HepG2 (cell line): Measurements from ENCODE around the gene IFI35. TPM values are rescaled to one million over a fixed set of nuclear protein-coding genes. Genes with fewer than 3 reads are reported as not detected.

ENCODE experiments used
- ADNP ChIP-seq: sonication (generic); formaldehyde crosslinking; IDR thresholded peaks from 2 replicates; pipeline ENCODE4 v1.4.0; 2020; ENCODE audit warnings: missing genetic modification reagents
- ATF2 ChIP-seq: sonication (generic); formaldehyde crosslinking; IDR thresholded peaks from 2 replicates; pipeline ENCODE4 v1.4.0; 2020; ENCODE audit warnings: missing genetic modification reagents
- BCL6 ChIP-seq: IDR thresholded peaks from 2 replicates; pipeline ENCODE4 v1.6.1; 2016; ENCODE audit warnings: missing genetic modification reagents, missing compliant biosample characterization
- ELF1 ChIP-seq: sonication (generic); formaldehyde crosslinking; IDR thresholded peaks from 2 replicates; pipeline ENCODE4 v1.4.0; 2020; ENCODE audit warnings: missing genetic modification reagents
- GATA4 ChIP-seq: sonication (generic); IDR thresholded peaks from 2 replicates; pipeline ENCODE4 v1.6.1; 2016; ENCODE audit warnings: antibody characterized with exemption, low read depth, borderline replicate concordance
- GPN1 ChIP-seq: sonication (generic); formaldehyde crosslinking; IDR thresholded peaks from 2 replicates; pipeline ENCODE4 v1.5.1; 2020; ENCODE audit warnings: missing genetic modification reagents, borderline replicate concordance
- HDAC2 ChIP-seq: sonication (generic); formaldehyde crosslinking; IDR thresholded peaks from 2 replicates; pipeline ENCODE4 v1.4.0; 2020; ENCODE audit warnings: missing genetic modification reagents
- KDM5A ChIP-seq: fragments of 200-600 bp; sonication (generic); IDR thresholded peaks from 2 replicates; pipeline ENCODE4 v1.7.0; 2018; ENCODE audit warnings: antibody characterized with exemption, mild to moderate bottlenecking, low read length, borderline replicate concordance
- KLF15 ChIP-seq: sonication (generic); formaldehyde crosslinking; IDR thresholded peaks from 2 replicates; pipeline ENCODE4 v1.8.1; 2023; ENCODE audit warnings: borderline replicate concordance, mild to moderate bottlenecking, inconsistent platforms, missing genetic modification reagents, mixed read lengths
- MYC ChIP-seq: sonication (generic); formaldehyde crosslinking; IDR thresholded peaks from 2 replicates; pipeline ENCODE4 v1.9.0; 2021; ENCODE audit warnings: missing genetic modification reagents, borderline replicate concordance
- NCOA1 ChIP-seq: sonication (generic); formaldehyde crosslinking; IDR thresholded peaks from 2 replicates; pipeline ENCODE4 v1.9.0; 2021; ENCODE audit warnings: missing genetic modification reagents
- PAWR ChIP-seq: sonication (generic); formaldehyde crosslinking; IDR thresholded peaks from 2 replicates; pipeline ENCODE4 v1.4.0; 2020; ENCODE audit warnings: missing genetic modification reagents, mild to moderate bottlenecking, borderline replicate concordance
- PHB2 ChIP-seq: fragments of 450-650 bp; IDR thresholded peaks from 2 replicates; pipeline ENCODE4 v1.6.1; 2018; ENCODE audit not compliant: partially characterized antibody
- RFXAP ChIP-seq: sonication (generic); formaldehyde crosslinking; IDR thresholded peaks from 2 replicates; pipeline ENCODE4 v1.4.0; 2020; ENCODE audit warnings: missing genetic modification reagents, borderline replicate concordance
- SKIL ChIP-seq: sonication (generic); formaldehyde crosslinking; IDR thresholded peaks from 2 replicates; pipeline ENCODE4 v1.8.0; 2022; ENCODE audit warnings: missing genetic modification reagents, mild to moderate bottlenecking, moderate library complexity, borderline replicate concordance
- SP140L ChIP-seq: sonication (generic); formaldehyde crosslinking; IDR thresholded peaks from 2 replicates; pipeline ENCODE4 v1.4.0; 2020; ENCODE audit warnings: missing genetic modification reagents, borderline replicate concordance
- SP2 ChIP-seq: sonication (generic); formaldehyde crosslinking; IDR thresholded peaks from 2 replicates; pipeline ENCODE4 v1.5.1; 2020; ENCODE audit warnings: mild to moderate bottlenecking, missing genetic modification reagents
- SRSF4 ChIP-seq: fragments of 200-400 bp; formaldehyde crosslinking; IDR thresholded peaks from one replicate; pipeline ENCODE4 v1.6.1; 2018; ENCODE audit warnings: mild to moderate bottlenecking, low read depth, low read length, moderate library complexity; ENCODE audit not compliant: poor library complexity, severe bottlenecking
- ZNF143 ChIP-seq: sonication (generic); formaldehyde crosslinking; IDR thresholded peaks from 2 replicates; pipeline ENCODE4 v1.4.0; 2020; ENCODE audit warnings: missing genetic modification reagents
- ZNF251 ChIP-seq: sonication (generic); formaldehyde crosslinking; IDR thresholded peaks from 2 replicates; pipeline ENCODE4 v1.9.0; 2021; ENCODE audit warnings: mild to moderate bottlenecking, missing genetic modification reagents
- ZNF530 ChIP-seq: sonication (generic); formaldehyde crosslinking; IDR thresholded peaks from 2 replicates; pipeline ENCODE4 v1.5.0; 2020; ENCODE audit warnings: low read depth, mild to moderate bottlenecking, missing genetic modification reagents
- ZNF558 ChIP-seq: sonication (generic); formaldehyde crosslinking; IDR thresholded peaks from 2 replicates; pipeline ENCODE4 v1.9.0; 2022; ENCODE audit warnings: mild to moderate bottlenecking, missing genetic modification reagents, borderline replicate concordance
- ZNF619 ChIP-seq: sonication (generic); formaldehyde crosslinking; IDR thresholded peaks from 2 replicates; pipeline ENCODE4 v1.4.0; 2020; ENCODE audit warnings: mild to moderate bottlenecking, missing genetic modification reagents
- ZNF703 ChIP-seq: sonication (generic); formaldehyde crosslinking; IDR thresholded peaks from 2 replicates; pipeline ENCODE4 v1.5.1; 2020; ENCODE audit warnings: missing genetic modification reagents, mild to moderate bottlenecking, moderate library complexity, borderline replicate concordance
- ZNF776 ChIP-seq: sonication (generic); formaldehyde crosslinking; IDR thresholded peaks from 2 replicates; pipeline ENCODE4 v1.4.0; 2020; ENCODE audit warnings: mild to moderate bottlenecking, missing genetic modification reagents
- ZNF782 ChIP-seq: sonication (generic); formaldehyde crosslinking; IDR thresholded peaks from 2 replicates; pipeline ENCODE4 v1.4.0; 2020; ENCODE audit warnings: missing genetic modification reagents, mild to moderate bottlenecking, borderline replicate concordance
- polyA plus RNA-seq, 8 experiments: library from polyadenylated mRNA; depleted of rRNA in 3 of 8; stranded (reverse) in 7 of 8; unstranded in 1 of 8; fragments of >200 nt; fragmentation: Illumina TruSeq in 4 of 8; extraction: Trizol in 4 of 8; gene quantifications; 2 replicates each; pipeline versions ENCODE4 v1.2.1 to v1.2.3, GENCODE V29; 2011 to 2016; ENCODE audit warnings: low read depth in 4 of 8, missing spikeins in 1 of 8, mixed read lengths in 1 of 8; ENCODE audit not compliant: insufficient read depth in 1 of 8
- total RNA-seq, 5 experiments: library from RNA; depleted of rRNA; stranded (reverse); fragments of >200 nt; fragmentation: Illumina TruSeq; extraction: Trizol; gene quantifications; 2 replicates each; pipeline ENCODE4 v1.2.3, GENCODE V29; 2016; ENCODE audit warnings: low read depth in 1 of 5

Gene IFI35
- total and polyA plus RNA-seq, 2 of the 13 experiments (the other 11 are each of a cell fraction or from before 2014, with no cell fraction given) = 28.9 to 38.1 TPM

DNA sequence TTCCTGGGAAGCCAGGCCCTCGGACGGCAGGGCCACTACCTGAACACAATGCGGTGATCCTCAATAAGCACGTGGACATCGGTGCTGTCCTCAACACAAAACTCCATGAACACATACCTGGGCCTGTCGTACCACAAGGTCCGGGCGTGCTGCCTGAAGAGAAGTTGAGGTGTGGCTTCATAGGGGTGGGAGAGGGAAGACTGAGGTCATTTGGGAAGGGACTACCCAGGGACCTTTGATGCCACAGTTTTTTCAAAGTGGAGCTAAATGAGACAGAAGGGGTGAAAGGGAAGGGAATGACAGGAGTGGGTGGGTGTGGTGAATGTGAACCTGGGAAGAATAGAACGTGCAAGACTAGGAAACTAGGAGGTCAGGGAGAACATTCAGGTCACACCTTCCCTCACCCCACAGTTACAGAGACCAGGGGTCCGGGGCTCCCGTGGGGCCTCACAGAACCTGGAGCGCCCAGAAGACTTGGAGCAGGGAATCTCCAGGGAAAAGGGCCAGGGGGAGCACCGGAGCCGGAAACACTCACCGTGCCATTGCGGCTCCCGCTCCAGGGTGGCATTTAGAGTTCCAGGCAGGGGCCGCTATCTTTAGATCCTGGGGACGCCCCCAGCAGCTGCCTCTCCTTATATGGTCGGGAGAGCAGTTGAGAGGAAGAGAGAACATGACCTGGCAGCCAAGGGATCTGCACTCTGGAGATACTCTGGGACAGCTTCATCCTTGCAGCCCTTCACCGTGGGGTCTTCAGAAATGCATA lies 26.9 kb upstream of the IFI35 start, which contains the start of gene PTGES3L (continued):
- no peak for TF ChIP-seq ZNF530
- no peak for TF ChIP-seq GPN1
- TF ChIP-seq ZNF782 (CRISPR knock-in tag) = no peak
- TF ChIP-seq NCOA1 (CRISPR knock-in tag) = no peak; the same call in none of the 2 replicates
- TF ChIP-seq ZNF558 = no peak
- TF ChIP-seq RFXAP = 0 out of 2 replicates have a peak, but pooled peaks have one; percentile 4
- no peak for TF ChIP-seq ZNF703 (CRISPR knock-in tag)
- TF ChIP-seq SRSF4 = no peak
- TF ChIP-seq PAWR (CRISPR knock-in tag) = no peak
- no peak for TF ChIP-seq ADNP (CRISPR knock-in tag)
- TF ChIP-seq ELF1 = no peak
- TF ChIP-seq ZNF143 = no peak
- no peak for TF ChIP-seq SP140L (CRISPR knock-in tag)
- TF ChIP-seq SKIL (CRISPR knock-in tag) = no peak
- no peak for TF ChIP-seq ZNF619 (CRISPR knock-in tag)
- TF ChIP-seq KDM5A = no peak
- peak; percentile 24; the same call in 1 of the 2 replicates for TF ChIP-seq BCL6
- TF ChIP-seq MYC (CRISPR knock-in tag) = 0 out of 2 replicates have a peak, but pooled peaks have one; percentile 30
- no peak for TF ChIP-seq ZNF251
- TF ChIP-seq GATA4 = no peak
- no peak for TF ChIP-seq SP2 (CRISPR knock-in tag)
- no peak; the same call in 1 of the 2 replicates for TF ChIP-seq HDAC2
- TF ChIP-seq KLF15 (CRISPR knock-in tag) = peak; percentile 44; the same call in 1 of the 2 replicates
- no peak for TF ChIP-seq ATF2 (CRISPR knock-in tag)
- TF ChIP-seq ZNF776 (CRISPR knock-in tag) = 0 out of 2 replicates have a peak, but pooled peaks have one; percentile 76
- no peak for TF ChIP-seq PHB2
